ENCODE results near the gene SIK2.

Gene SIK2

DNA sequence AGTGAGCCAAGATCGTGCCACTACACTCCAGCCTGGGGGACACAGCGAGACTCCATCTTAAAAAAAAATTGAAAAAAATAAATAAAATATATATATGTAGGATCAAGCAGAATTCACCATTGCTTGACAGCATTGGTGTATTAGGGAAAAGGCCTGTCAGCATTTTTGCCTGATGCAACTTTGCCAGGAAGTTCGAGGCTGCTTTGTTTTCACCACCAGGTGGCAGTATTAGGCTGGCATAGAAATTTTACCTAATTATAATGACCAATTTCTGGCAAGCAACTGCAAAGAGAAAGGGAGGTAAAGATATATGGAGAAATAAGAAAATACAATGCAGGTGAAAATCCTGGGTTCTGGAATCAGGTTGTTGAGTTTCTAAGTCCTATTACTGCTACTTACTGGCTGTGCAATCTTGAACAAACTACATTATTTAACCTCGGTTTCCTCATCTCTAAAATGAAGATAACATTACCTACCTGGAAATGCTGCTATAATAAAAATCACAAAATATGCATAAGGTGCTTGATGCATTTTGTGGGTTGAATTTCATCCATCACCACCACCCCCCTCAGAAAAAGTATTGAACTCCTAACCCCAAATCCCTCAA is 37.0 kb upstream of the SIK2 start:
- TF ChIP-seq, protein P1, sequence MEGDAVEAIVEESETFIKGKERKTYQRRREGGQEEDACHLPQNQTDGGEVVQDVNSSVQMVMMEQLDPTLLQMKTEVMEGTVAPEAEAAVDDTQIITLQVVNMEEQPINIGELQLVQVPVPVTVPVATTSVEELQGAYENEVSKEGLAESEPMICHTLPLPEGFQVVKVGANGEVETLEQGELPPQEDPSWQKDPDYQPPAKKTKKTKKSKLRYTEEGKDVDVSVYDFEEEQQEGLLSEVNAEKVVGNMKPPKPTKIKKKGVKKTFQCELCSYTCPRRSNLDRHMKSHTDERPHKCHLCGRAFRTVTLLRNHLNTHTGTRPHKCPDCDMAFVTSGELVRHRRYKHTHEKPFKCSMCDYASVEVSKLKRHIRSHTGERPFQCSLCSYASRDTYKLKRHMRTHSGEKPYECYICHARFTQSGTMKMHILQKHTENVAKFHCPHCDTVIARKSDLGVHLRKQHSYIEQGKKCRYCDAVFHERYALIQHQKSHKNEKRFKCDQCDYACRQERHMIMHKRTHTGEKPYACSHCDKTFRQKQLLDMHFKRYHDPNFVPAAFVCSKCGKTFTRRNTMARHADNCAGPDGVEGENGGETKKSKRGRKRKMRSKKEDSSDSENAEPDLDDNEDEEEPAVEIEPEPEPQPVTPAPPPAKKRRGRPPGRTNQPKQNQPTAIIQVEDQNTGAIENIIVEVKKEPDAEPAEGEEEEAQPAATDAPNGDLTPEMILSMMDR (IDR thresholded peaks at IDR 0.05; ENCODE audit: borderline replicate concordance, extremely low read depth, low read length, poor library complexity, severe bottlenecking): peak; percentile 87
- TF ChIP-seq EZH2 (IDR thresholded peaks at IDR 0.05; ENCODE audit: borderline replicate concordance, low read depth, low read length, severe bottlenecking): no peak
- Histone ChIP-seq H2AFZ (ENCODE audit: low read depth, low read length) (peak overlapping the region; percentile 59; the same call in 1 of the 2 replicates), H3K9ac (ENCODE audit: low read depth, low read length) (no peak overlapping the region), H4K20me1 (ENCODE audit: insufficient read depth, low read length) (no peaks in the 10 kb centered on the region), H3K4me2 (ENCODE audit: insufficient read depth, low read length) (no peak overlapping the region), H3K79me2 (ENCODE audit: insufficient read depth, low read length) (no peaks in the 10 kb centered on the region), H3K27me3 (ENCODE audit: insufficient read depth, low read length, poor library complexity) (no peaks in the 10 kb centered on the region), H3K36me3 (ENCODE audit: insufficient read depth, low read length) (no peaks in the 10 kb centered on the region), H3K4me1 (ENCODE audit: insufficient read depth, low read length) (no peaks in the 10 kb centered on the region), H3K4me3 (ENCODE audit: low read depth in 1 of 2, low read length in 2 of 2) (no peak overlapping the region), H3K27ac (ENCODE audit: low read length) (peak overlapping the region; percentile 49; the same call in 1 of the 2 replicates), H3K9me3 (ENCODE audit: insufficient read depth, low read length, severe bottlenecking) (no peaks in the 10 kb centered on the region)
- DNase-seq: peak; percentile 74
- peak; percentile 82 for ATAC-seq (ENCODE audit: insufficient read depth, low read depth)

- no peak for TF ChIP-seq EZH2 (IDR thresholded peaks at IDR 0.05; ENCODE audit: borderline replicate concordance, low read depth, low read length, severe bottlenecking)
- TF ChIP-seq, protein P1 (IDR thresholded peaks at IDR 0.05; ENCODE audit: borderline replicate concordance, extremely low read depth, low read length, poor library complexity, severe bottlenecking): no peak
Observed at GRCh38 chr11:111566324-111566723, 35.9 kb upstream of the SIK2 start.

GRCh38 chr11:111569476-111569875 is 32.8 kb upstream of the SIK2 start:
- Histone ChIP-seq H3K27ac (ENCODE audit: low read length) (no peak overlapping the region), H3K9me3 (ENCODE audit: insufficient read depth, low read length, severe bottlenecking) (no peaks in the 10 kb centered on the region), H3K27me3 (ENCODE audit: insufficient read depth, low read length, poor library complexity) (no peaks in the 10 kb centered on the region), H3K4me3 (ENCODE audit: low read depth in 1 of 2, low read length in 2 of 2) (no peak overlapping the region), H3K36me3 (ENCODE audit: insufficient read depth, low read length) (no peaks in the 10 kb centered on the region), H3K4me1 (ENCODE audit: insufficient read depth, low read length) (no peaks in the 10 kb centered on the region), H3K9ac (ENCODE audit: low read depth, low read length) (no peak overlapping the region), H3K79me2 (ENCODE audit: insufficient read depth, low read length) (no peaks in the 10 kb centered on the region), H3K4me2 (ENCODE audit: insufficient read depth, low read length) (no peak overlapping the region), H4K20me1 (ENCODE audit: insufficient read depth, low read length) (no peaks in the 10 kb centered on the region), H2AFZ (ENCODE audit: low read depth, low read length) (no peak overlapping the region)
- ATAC-seq (ENCODE audit: insufficient read depth, low read depth) (no peak), DNase-seq (no peak)
- TF ChIP-seq, protein P1 (IDR thresholded peaks at IDR 0.05; ENCODE audit: borderline replicate concordance, extremely low read depth, low read length, poor library complexity, severe bottlenecking): no peak
- no peak for TF ChIP-seq EZH2 (IDR thresholded peaks at IDR 0.05; ENCODE audit: borderline replicate concordance, low read depth, low read length, severe bottlenecking)

More at GRCh38 chr11:111566324-111566723, 35.9 kb upstream of the SIK2 start:
- Histone ChIP-seq H3K4me3 (ENCODE audit: low read depth in 1 of 2, low read length in 2 of 2) (no peak overlapping the region), H2AFZ (ENCODE audit: low read depth, low read length) (no peak overlapping the region; the same call in 1 of the 2 replicates), H3K27me3 (ENCODE audit: insufficient read depth, low read length, poor library complexity) (no peaks in the 10 kb centered on the region), H3K4me2 (ENCODE audit: insufficient read depth, low read length) (no peak overlapping the region), H3K4me1 (ENCODE audit: insufficient read depth, low read length) (no peaks in the 10 kb centered on the region), H3K9me3 (ENCODE audit: insufficient read depth, low read length, severe bottlenecking) (no peaks in the 10 kb centered on the region), H4K20me1 (ENCODE audit: insufficient read depth, low read length) (no peaks in the 10 kb centered on the region), H3K27ac (ENCODE audit: low read length) (no peak overlapping the region), H3K36me3 (ENCODE audit: insufficient read depth, low read length) (no peaks in the 10 kb centered on the region), H3K9ac (ENCODE audit: low read depth, low read length) (no peak overlapping the region), H3K79me2 (ENCODE audit: insufficient read depth, low read length) (no peaks in the 10 kb centered on the region)
- ATAC-seq (ENCODE audit: insufficient read depth, low read depth): no peak
- no peak for DNase-seq

Data from DND-41 (cell line).